ENCODE data around the gene KRAS. TPM values are rescaled to one million over a fixed set of nuclear protein-coding genes. Genes with fewer than 3 reads are reported as not detected.

Gene KRAS
- total RNA-seq, 6 experiments from 2014 or later, result 10.1 to 28.8 (median 10.9) TPM

DNA sequence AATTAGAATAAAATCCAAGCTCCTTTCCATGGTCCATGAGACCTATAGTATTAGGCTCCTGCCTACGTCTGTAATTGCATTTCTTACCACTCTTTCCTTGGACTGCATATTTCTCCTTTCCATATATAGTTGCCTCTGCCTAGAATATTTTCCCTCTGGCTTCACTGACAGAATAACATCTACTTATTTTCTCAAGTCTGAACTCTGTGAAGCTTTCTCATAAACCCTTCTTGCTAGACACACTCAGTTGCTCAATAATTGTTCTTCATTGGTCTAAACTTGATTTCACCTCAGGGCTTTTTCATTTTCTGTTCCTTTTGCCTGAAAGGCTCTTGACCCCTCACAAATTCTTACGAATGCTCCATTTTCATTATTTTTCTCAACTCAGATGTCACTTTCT is 36.9 kb upstream of the KRAS start:
- Histone ChIP-seq H3K4me1 (no peaks in the 10 kb centered on the region), H3K27me3 (no peaks in the 10 kb centered on the region), H3K9me3 (no peaks in the 10 kb centered on the region), H3K27ac (no peak overlapping the region), H3K4me3 (no peak overlapping the region), H3K36me3 (no peaks in the 10 kb centered on the region)
- intact Hi-C loops (cut with DNase I), result no loop called here
- DNase-seq (no peak), ATAC-seq (no peak)
- TF ChIP-seq, protein P1, sequence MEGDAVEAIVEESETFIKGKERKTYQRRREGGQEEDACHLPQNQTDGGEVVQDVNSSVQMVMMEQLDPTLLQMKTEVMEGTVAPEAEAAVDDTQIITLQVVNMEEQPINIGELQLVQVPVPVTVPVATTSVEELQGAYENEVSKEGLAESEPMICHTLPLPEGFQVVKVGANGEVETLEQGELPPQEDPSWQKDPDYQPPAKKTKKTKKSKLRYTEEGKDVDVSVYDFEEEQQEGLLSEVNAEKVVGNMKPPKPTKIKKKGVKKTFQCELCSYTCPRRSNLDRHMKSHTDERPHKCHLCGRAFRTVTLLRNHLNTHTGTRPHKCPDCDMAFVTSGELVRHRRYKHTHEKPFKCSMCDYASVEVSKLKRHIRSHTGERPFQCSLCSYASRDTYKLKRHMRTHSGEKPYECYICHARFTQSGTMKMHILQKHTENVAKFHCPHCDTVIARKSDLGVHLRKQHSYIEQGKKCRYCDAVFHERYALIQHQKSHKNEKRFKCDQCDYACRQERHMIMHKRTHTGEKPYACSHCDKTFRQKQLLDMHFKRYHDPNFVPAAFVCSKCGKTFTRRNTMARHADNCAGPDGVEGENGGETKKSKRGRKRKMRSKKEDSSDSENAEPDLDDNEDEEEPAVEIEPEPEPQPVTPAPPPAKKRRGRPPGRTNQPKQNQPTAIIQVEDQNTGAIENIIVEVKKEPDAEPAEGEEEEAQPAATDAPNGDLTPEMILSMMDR (IDR thresholded peaks at IDR 0.05), result no peak
- no peak for TF ChIP-seq POLR2A (IDR thresholded peaks at IDR 0.05)
- WGBS (ENCODE audit: insufficient coverage, low coverage, low lambda C conversion rate, missing lambda C conversion rate), result 87% methylated on average over 2 of the region's 2 CpGs

DNA sequence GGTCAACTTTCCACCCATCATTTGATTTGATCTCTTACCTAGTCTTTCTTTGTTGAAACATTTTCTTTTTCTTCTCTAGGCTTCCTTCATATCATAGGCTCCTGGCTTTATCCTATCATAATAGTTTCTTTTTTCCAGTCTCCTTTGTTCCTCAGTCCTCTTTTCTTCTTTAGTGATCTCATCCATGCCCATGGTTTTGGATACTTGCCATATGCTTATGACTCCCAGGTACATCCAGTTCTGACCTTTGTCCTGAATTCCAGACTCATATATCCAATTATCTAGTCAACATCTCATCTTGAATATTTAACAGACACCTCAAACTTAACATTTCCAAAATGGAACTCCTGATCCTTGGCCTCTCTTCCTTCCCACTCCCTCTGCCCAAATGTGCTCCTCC is 36.1 kb upstream of the KRAS start:
- no peak for DNase-seq
- H3K27ac ChIP-seq, result no peak overlapping the region
- no peaks in the 10 kb centered on the region for H3K36me3 ChIP-seq
- no peaks in the 10 kb centered on the region for H3K9me3 ChIP-seq
- H3K4me3 ChIP-seq, result no peak overlapping the region
- no peaks in the 10 kb centered on the region for H3K4me1 ChIP-seq
- peak in 1 of 4 donors; percentile 37 for ATAC-seq
- no peak for TF ChIP-seq POLR2A (IDR thresholded peaks at IDR 0.05)
- TF ChIP-seq, protein P1 (IDR thresholded peaks at IDR 0.05), result no peak
- H3K27me3 ChIP-seq, result no peaks in the 10 kb centered on the region
- intact Hi-C loops (cut with DNase I), result no loop called here

DNA sequence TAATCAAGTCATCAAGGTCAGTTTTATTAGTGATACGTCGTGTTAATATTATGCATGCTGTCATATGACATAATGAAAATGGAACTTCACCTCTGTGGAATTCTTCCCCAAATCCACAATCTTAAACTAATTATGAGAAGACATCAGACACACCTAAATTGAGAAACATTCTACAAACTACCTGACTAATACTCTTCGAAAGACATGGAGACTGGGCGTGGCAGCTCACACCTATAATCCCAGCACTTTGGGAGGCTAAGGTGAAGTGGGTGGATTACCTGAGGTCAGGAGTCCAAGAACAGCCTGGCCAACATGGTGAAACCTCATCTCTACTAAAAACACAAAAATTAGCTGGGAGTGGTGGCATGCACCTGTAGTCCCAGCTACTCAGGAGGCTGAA is 33.3 kb upstream of the KRAS start:
- Histone ChIP-seq H3K27ac (no peak overlapping the region), H3K4me3 (no peak overlapping the region), H3K9me3 (no peaks in the 10 kb centered on the region), H3K4me1 (no peaks in the 10 kb centered on the region), H3K36me3 (no peaks in the 10 kb centered on the region), H3K27me3 (no peaks in the 10 kb centered on the region)
- ATAC-seq (no peak), DNase-seq (no peak)
- no peak for TF ChIP-seq POLR2A (IDR thresholded peaks at IDR 0.05)
- TF ChIP-seq, protein P1 (IDR thresholded peaks at IDR 0.05), result no peak
- intact Hi-C loops (cut with DNase I), result no loop called here
- WGBS (ENCODE audit: insufficient coverage, low coverage, low lambda C conversion rate, missing lambda C conversion rate), result 100% methylated on average over 4 of the region's 4 CpGs

DNA sequence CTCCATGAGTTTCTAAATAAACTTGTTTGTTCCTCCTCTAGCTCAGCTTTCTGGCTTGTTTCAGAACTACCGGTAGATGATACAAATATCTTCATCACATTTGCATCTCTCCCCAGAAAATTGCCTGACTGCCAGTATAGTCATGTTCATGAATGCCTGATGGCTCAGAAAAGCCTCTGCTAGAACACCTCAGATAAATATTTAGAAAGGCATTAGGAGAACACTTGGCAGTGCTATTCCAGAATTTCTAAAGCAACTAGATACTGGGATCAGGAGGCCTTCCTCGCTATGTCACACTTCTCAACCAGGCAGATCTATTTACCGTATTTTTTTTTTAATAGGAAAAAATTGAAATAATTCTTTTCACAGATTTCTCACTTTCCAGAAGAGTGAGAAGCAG is 32.3 kb upstream of the KRAS start:
- DNase-seq, result no peak
- intact Hi-C loops (cut with DNase I), result no loop called here
- no peaks in the 10 kb centered on the region for H3K9me3 ChIP-seq
- TF ChIP-seq, protein P1 (IDR thresholded peaks at IDR 0.05), result no peak
- no peak for TF ChIP-seq POLR2A (IDR thresholded peaks at IDR 0.05)
- 70% methylated on average over 3 of the region's 3 CpGs for WGBS (ENCODE audit: insufficient coverage, low coverage, low lambda C conversion rate, missing lambda C conversion rate)
- ATAC-seq, result peak in 3 of 4 donors; percentile 33 to 54 (median 37)
- no peaks in the 10 kb centered on the region for H3K36me3 ChIP-seq
- H3K27me3 ChIP-seq, result no peaks in the 10 kb centered on the region
- no peaks in the 10 kb centered on the region for H3K4me1 ChIP-seq
- no peak overlapping the region for H3K27ac ChIP-seq
- no peak overlapping the region for H3K4me3 ChIP-seq

DNA sequence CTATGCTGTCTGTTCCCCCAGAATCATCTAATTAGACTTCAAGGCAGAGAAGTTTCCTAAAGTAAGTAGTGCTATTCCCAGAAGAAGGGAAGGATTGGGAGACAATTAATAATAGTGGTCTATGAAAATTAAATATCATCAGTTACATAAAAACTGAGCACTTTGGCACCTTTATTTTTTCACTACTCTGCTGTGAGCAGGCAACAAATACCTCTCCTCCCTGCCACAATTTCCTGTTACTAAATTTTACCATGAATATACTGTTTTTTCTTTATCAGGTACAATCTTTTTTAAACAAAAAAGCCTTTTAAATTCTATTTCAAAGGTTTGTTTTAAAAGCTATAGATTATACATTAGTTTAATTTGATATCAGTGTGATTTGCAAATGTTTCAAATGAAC is 29.4 kb upstream of the KRAS start:
- TF ChIP-seq, protein P1 (IDR thresholded peaks at IDR 0.05), result no peak
- no peak for TF ChIP-seq POLR2A (IDR thresholded peaks at IDR 0.05)
- no peaks in the 10 kb centered on the region for H3K9me3 ChIP-seq
- intact Hi-C loops (cut with DNase I), result no loop called here
- ATAC-seq, result no peak
- no peak overlapping the region for H3K27ac ChIP-seq
- DNase-seq, result no peak
- H3K36me3 ChIP-seq, result no peaks in the 10 kb centered on the region
- peaks cover 0 to 15% (median 0%) of the 10 kb centered on the region in 4 donors for H3K4me1 ChIP-seq
- no peak overlapping the region for H3K4me3 ChIP-seq
- H3K27me3 ChIP-seq, result no peaks in the 10 kb centered on the region

Data from right lobe of liver (tissue), 6 donors.